ENCODE data around the gene GRAMD2A.
"Not testable (repeated sequence)": the region's sequence is repeated elsewhere in the genome, so short reads cannot be mapped to it uniquely, and the experiment has no call there.

GRAMD2A gene

DNA sequence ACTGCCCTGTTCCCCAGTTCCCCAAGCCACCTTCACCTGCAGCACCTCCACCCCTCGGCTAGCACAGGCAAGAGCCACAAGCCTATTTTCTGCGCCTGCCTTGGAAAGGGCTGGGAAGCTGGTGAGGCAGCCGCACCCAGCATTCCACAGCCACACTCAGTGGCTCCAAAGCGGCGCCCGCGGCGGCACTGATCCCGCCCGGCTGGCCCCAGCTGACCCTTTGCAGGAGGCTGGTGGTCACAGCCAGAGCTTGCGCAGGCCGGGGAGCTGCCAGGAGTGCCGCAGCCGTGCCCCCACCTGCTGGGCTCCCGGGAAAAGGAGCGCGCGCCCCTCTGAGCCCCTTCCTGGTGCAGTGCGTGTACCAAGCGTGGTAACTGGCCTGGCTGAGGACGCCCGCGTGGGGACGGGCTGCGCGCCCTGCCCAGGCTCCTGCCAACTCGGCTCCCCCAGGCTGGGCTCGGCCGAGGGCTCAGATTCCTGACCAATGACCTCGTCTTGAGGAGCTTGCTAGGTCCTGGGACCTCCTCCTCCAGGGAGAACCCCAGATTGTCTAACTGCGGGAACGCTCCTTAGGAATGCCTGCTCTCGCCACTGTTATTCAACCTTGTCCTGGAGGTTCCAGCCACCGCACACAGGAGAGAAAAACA lies 13.3 kb downstream of the GRAMD2A start:
- DNase-seq (ENCODE audit: low read depth in 3 of 3) = no peak

DNA sequence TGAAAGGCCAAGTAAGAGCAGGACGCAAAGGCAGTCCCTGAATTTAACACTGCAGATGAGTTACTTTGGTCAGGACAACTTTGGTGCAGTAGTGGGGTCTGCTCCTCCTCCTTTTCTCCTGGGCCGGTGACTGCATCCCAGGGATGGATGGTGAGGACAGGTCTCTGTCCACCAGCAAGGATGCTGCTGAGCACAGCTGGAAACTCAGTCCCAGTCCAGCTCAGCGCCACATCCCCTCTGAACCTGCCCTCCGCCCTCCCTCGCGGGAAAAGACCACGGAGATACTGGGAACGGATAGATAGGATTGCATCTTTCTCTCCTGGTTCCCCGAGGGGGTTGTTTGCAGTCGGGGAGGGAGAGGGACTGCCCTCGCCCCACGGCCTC lies 13.8 kb downstream of the GRAMD2A start:
- DNase-seq (ENCODE audit: low read depth in 3 of 3) = no peak

DNA sequence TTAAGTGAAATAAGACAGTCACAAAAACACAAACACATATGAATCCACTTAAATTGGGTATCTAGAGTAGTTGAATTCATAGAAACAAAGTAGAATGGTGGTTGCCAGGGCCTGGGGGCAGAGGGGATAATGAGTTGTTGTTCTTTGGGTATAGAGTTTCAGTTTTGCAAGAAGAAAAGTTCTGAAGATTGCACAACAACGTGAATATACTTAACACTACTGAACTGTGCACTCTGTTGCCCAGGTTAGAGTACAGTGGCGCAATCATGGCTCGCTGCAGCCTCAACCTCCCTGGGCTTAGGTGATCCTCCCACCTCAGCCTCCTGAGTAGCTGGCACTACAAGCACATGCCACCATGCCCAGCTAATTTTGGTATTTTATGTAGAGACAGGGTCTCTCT lies 14.9 kb downstream of the GRAMD2A start:
- DNase-seq (ENCODE audit: low read depth in 3 of 3) = no peak

DNA sequence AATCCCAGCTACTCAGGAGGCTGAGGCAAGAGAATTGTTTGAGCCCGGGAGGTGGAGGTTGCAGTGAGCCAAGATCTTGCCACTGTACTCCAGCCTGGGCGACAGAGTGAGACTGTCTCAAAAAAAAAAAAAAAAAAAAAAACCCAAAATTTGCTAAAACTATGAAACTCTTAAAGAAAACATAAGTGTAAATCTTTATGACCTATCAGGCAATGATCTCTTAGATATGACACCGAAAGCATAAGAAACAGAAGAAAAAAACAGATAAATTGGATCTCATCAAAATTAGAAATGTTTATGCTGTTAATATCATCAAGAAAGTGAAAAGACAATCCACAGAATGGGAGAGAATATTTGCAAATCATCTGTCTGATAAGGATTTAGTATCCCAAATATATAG lies 15.3 kb downstream of the GRAMD2A start:
- no peak for DNase-seq (ENCODE audit: low read depth in 3 of 3)

DNA sequence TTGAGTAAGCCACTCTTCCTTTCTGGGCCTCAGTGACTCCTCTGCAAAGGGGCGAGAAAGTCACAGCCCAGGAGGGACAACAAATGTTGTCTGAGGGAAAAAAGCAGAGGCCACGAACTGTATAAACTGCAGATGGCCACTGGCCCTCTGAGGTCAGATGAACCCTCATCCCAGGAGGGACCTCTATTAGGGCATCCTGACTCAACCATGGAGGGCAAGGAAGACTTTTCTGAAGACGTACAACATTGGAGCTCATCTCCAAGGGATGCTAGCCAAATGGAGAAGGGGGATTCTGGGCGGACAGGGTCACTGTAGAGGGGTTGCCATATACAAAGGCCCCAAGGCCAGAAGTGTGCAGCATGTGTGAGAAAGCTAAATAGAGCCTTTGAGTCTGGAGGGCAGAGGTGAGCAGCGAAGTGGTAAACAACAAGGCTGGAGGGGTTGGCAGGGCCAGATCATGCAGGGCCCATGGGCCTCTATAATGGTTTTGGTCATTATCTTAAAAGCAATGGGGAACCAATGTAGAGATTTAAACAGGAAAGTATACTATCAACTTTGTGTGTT lies 16.7 kb downstream of the GRAMD2A start:
- no peak for DNase-seq (ENCODE audit: low read depth in 3 of 3)

DNA sequence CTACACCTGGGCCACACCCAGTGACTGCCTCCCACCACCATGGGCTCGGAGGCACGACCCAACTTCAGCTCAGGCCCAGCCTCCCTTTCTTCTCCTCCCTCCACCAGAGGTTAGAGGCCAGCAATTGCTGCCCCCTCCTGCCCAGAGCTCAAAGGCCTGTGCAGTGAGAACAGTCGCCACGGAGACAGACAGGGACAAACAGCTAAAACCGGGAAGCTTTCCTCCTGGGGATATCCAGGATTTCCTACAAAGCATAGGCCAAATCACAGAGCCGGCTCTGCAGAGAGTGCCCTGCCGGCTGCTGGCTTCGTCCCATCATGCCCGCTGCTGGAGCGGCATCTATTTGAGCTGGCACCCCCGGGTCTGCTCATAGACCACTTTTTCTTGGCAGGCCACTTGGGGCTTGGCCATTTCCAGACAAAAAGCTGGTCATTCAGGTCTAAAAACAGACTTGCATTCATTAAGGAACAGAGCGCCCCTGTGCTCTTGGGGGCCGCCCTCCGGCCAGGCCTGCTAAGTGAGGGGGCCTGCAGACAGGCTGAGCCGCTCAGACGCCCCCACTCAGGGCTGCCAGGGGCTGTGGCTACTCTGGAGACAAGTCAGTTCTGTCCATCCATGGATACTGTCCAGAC lies 17.5 kb downstream of the GRAMD2A start:
- no peak for DNase-seq (ENCODE audit: low read depth in 3 of 3)

DNA sequence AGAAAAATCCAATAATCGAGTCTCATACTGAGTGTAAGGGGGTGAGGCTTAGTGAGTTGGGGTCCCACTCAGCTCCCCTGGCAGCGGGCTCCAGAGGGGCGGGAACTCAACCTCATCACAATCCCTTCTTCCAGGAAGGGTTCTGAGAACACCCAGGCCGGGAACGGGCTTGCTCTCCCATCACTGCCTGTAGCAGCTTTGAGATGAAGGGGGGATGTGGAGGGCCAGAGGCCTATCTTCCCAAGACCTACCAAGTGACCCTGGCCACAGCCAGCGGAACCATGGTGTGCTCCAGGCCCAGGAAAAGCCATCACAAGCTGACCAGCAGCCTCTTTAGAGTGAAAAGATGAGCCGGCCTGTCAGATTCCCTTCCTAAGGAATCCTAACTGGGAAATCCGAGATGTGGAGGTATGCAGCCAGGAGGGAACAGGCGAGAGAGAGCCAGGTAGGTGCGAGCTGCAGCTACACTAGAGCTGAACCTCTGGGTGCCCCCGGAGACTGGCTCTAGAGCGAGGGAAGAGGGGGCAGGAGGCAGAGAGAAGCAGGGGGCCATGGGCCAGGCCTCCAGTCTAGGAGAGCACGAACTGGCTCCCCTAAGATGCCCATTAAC lies 18.5 kb downstream of the GRAMD2A start:
- no peak for DNase-seq (ENCODE audit: low read depth in 3 of 3)

DNA sequence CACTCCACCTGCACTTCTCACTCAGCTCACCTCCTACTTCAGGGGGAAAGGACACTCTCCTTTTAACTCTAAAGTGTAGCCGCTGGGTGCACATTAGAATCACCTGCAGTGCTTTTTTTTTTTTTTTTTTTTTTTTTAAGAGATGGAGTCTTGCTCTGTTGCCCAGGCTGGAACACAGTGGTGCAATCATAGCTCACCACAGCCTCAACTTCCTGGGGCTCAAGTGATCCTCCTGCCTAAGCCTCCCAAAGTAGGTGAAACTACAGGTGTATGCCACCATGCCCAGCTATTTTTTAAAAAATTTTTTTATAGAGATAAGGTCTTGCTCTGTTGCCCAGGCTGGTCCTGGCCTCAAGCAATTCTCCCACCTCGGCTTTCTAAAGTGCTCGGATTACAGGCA lies 20.8 kb downstream of the GRAMD2A start:
- no peak for DNase-seq (ENCODE audit: low read depth in 3 of 3)

DNA sequence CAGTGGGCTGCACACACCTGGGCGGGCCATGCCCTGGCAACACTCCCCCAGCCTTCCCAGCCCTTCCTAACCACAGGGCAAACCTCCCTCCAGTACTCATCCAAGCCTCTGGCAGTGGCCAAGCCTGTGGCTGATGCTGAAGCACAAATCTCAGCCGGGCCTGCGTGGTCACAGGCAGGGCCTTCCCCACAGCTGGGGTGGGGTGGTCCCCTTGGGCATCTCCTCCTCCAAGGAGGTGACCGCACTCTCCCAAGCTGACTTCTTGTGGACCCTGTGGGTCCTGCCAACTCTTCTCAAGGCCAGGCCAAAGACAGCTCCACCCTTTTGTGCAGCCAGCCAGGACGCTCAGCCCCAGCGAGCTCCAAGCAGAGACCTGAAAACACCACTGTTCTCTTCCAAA lies 21.4 kb downstream of the GRAMD2A start:
- no peak for DNase-seq (ENCODE audit: low read depth in 3 of 3)

DNA sequence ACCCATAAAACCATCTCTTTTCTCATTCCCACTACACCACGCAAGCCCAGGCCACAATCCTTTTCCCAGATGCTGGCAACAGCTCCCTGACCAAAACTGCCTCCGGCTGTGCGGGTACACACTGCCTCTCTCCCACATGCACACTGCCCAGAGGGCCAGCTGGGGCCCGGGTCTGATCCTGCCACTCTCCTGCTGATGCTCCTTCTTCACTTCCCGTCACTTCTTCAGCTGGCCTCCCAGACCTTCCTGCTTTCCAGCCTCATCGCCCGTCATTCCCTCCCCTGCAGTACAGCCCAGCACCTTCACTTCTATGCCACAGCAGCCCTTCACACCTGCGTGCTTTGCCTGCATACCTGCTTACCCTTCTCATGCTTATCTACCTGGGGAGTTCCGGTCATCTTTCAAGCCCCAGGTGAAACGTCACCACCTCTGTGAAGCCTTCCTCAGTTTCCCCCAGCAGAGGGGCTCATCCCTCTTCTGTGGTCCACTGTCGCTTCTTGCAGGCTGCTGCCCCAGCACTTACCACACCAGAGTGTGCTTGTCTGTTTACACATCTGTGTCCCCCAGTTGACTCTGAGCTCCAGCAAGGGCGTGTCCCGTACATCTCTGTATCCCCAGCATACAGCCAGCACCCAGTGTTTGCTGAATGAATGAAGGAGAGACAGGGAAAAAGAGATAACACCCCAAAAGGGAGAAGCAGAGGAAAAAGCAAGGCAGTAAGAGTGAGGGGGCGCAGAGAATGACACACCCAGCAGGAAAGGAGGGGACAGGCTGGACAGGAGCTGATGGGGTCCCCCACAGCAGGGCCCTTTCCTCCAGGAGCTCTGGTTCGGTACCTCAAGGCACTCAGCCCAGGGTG lies 22.2 kb downstream of the GRAMD2A start:
- no peak for DNase-seq (ENCODE audit: low read depth in 3 of 3)

DNA sequence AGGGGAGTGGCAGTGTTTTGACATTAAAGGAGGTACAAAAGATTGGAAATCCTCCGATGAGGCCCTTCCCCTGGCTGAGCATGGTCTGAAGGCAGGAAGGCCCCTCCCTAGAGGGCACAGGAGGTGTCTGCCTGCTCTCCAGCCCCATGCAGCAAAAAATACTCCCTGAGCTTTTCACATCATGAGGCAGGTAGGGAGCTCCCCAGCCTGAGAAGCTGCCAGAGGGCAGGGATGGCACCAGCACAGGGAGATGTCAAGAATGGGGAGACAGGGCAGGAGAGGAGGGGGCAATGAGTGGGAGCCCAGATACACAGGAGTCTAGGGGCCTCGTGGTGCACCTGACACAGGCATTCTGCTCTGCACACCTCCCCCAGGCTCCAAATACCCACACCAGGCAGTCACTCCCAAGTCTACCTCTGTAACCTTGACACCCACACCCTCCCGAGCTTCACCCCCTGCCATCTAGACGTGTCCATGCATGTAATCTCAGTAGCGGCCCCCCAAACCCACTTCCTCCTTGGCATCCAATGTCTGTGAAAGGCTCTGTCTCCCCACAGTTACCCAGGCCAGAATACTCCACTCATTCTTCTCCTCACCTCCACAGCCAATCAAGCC lies 22.9 kb downstream of the GRAMD2A start:
- DNase-seq (ENCODE audit: low read depth in 3 of 3) = no peak

DNA sequence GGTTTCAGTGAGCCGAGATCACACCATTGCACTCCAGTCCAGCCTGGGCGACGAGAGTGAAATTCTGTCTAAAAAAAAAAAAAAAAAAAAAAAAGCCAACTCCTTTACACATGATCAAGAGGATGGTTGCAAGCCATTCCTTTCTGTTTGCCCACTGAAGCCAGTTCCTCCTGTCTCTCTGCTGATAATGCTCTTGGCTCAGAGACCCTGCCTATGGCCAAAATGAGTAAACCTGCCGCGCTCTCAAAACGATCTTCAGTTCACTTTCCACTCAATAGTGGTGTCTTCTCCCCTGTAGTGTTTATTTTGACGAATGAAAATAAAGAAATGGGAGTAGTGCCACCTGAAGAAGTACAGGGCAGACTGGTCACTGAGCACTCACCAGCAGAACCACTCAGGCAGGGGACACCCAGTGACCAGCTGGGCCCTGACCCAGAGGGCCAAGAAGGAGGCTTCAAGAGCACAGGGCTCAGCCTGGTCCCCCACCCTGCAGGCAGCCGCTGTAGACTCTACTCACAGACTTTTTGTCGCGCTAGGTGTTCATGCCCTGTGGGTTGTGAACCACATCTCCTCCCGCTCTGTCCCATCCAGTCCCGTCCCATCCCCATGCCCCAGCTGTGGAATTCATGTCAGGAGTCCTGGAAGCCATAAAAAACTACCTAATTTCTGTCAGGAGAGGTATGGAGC lies 23.6 kb downstream of the GRAMD2A start:
- no peak for DNase-seq (ENCODE audit: low read depth in 3 of 3)

DNA sequence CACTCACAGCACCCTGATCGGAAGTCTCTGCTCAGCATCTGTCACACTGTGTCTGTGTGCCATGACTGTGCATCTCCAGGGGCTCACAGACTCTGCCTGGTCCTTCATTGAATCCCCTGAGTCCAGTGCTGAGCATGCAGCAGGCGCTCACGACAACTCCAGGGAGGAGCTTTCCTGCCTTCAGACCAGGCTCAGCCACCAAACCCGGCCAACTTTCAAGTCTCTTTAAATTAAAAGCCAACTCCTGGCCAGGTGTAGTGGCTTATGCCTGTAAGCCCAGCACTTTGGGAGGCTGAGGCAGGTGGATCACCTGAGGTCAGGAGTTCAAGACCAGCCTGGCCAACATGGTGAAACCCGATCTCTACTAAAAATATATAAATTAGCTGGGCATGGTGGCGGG lies 24.2 kb downstream of the GRAMD2A start:
- DNase-seq (ENCODE audit: low read depth in 3 of 3) = no peak

DNA sequence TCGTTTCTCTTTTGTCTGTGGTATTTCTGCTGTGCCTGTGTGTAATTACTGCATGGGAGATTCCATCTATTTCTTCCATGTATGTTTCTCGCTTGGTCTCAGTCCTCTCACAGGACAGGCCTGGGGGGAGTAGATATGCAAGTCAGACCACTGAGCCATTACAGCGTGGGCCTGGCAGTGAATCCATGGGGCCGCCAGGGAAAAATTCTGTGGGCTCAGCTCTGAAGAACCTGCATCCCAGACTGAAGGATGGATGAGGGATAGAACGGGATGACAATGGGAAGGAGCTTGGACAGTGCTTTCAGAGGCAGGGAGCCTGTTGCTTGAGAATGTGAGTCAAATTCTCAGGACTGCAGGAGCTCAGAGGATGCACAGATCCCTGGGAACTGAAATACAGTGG lies 24.8 kb downstream of the GRAMD2A start:
- DNase-seq (ENCODE audit: low read depth in 3 of 3) = no peak

DNA sequence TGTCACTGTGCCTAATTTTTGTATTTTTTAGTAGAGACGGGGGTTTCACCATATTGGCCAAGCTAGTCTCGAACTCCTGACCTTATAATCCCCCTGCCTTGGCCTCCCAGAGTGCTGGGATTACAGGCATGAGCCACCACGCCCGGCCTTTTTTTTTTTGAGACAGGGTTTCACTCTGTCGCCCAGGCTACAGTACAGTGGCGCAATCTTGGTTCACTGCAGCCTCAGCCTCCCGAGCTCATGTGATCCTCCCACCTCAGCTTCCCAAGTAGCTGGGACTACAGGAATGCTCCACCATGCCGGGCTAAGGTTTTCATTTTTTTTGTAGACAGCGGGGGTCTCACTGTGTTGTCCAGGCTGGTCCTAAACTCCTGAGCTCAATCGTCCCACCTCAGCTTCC lies 25.6 kb downstream of the GRAMD2A start:
- DNase-seq (ENCODE audit: low read depth in 3 of 3) = not testable (repeated sequence)

DNA sequence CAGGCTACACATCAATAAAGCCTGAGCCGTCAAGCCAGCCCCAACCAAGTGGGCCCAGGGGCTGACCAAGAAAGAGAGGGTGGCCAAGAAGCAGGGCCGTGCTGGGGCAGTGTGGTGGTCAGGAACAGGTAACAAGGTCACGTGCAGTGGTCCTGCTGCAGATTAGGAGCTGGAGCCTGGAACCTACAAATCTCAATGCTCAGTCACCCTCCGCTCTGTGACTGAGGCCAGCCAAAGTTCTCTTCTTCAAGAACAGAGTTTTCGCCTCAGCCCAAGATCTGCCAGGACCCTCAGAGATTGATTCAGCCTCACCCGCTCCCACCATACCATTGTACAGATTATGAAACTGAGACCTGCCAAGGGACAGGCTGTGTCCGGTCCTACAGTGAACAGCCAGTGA lies 26.9 kb downstream of the GRAMD2A start:
- no peak for DNase-seq (ENCODE audit: low read depth in 3 of 3)

DNA sequence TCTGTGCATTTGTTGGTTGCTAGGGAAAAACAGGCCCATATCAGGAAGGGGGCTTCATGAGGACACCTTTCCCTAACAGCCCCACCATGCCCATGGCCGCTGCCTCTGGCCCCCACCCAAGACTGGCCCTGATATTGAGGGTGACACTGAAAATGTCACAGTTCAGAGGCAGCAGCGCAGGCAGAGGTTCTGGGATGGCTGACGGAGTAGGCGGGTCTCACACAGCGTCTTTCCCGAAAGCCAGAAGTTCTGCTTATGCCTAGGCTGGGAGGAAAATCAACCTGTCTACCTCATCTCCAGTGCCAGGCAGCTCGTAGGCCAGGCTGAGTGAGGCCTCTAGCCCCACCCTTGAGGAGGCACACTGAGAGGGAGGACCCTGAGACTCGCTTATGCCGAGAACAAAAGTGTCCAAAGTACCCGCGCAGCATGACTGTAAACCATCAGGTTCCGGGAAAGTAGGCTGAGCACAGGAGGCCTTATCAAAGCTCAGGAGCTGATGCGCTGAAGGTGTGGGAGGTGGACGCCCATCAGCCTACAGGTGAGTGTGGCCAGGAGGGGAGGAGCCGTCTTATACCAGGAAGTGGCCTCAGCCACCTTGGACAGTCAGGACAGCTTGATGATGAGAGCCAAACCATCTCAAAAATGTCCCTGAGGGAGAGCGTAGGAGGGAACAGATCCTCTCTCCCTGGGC lies 27.5 kb downstream of the GRAMD2A start:
- DNase-seq (ENCODE audit: low read depth in 3 of 3) = no peak

DNA sequence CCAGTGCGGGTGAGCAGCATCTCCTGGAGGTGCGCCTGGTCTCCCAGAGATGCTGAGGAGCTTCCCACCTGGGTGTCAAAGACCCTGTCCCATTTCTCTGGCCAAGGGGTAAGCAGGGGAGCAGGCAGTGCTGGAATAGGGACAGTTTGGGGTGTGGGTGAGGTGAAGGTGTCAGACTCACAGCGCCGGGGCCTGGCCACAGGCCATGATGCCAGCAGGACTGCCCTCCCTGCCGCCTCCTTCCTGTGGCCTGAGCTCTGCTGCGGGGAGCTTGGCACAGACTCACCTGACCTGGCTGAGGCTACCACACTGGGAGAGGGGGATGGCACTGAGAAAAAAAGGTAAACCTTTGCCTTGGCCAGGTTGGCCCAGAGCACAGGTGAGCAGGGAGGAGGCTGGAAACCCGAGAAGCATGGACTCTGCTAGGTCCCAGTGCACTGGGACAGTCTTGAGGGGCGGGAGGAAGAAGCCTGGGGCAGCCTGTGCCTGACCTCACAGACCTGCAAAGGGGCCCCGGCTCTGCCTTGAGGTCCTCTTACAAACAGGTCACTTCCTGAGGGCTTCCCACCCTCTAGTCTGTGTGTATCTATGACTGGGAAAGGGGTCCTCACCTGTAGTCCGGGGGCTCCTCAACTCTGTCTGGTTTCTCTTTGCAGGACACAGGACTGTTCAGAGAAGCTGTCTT lies 28.2 kb downstream of the GRAMD2A start:
- DNase-seq (ENCODE audit: low read depth in 3 of 3) = no peak

DNA sequence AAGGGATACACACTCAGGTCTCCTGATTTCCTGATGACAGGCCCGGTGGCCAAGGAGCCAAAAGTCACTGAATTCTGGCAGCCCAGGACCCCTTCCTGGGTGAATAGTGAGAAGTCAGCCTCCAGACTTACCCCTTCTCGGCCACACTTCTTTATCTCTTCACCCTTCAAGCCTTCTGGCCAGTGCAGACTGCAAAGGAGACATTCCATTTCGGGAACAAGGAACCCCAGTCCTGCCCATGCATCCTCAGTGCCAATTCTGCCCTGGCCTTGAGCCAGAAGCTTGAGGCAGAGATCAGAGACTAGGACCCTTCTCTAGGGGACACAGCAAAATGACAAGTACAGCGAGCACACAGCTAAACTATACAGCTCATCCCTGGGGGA lies 28.8 kb downstream of the GRAMD2A start:
- DNase-seq (ENCODE audit: low read depth in 3 of 3) = no peak
